H1 (cell line): ENCODE measurements around the gene NXPH4. TPM values are rescaled to one million over a fixed set of nuclear protein-coding genes. Genes with fewer than 3 reads are reported as not detected.

ENCODE experiments used
- CTCF ChIA-PET: fragments of 300-600 bp; sonication (Branson Sonifier 250); formaldehyde crosslinking; loops from one replicate; lab custom pipeline; 2021; ENCODE audit not compliant: partially characterized antibody; lab: Charles Lee
- POLR2A ChIA-PET: fragments of 300-600 bp; sonication (Branson Sonifier 250); formaldehyde crosslinking; loops from one replicate; lab custom pipeline; 2021; ENCODE audit warnings: inconsistent platforms; ENCODE audit not compliant: partially characterized antibody; lab: Charles Lee
- DNase-seq, 2 experiments: peaks; one replicate each; pipeline versions ENCODE4 v3.0.0 to v3.0.0-alpha.2; 2010 to 2022; ENCODE audit warnings: low spot score in 2 of 2, low read depth in 1 of 2, mixed read lengths in 1 of 2
- FAIRE-seq: peaks from 2 replicates; lab custom pipeline; 2011; peaks lifted over from hg19 to GRCh38; lab: Jason Lieb, UNC
- H2AFZ ChIP-seq: 2 replicates; pipeline ENCODE4 v1.8.1; 2012; ENCODE audit warnings: low read length, inconsistent platforms
- H2AK5ac ChIP-seq: 2 replicates; pipeline ENCODE4 v1.6.1; 2013; ENCODE audit warnings: low read depth, low read length
- H2BK120ac ChIP-seq: replicated peaks from 2 replicates; pipeline ENCODE3; 2013; ENCODE audit warnings: low read depth, low read length, inconsistent platforms
- H2BK12ac ChIP-seq: 2 replicates; pipeline ENCODE4 v1.6.1; 2013; ENCODE audit warnings: low read depth, low read length
- H2BK15ac ChIP-seq: 2 replicates; pipeline ENCODE4 v1.6.1; 2013; ENCODE audit warnings: low read length
- H2BK20ac ChIP-seq: 2 replicates; pipeline ENCODE4 v1.6.1; 2013; ENCODE audit warnings: low read length
- H2BK5ac ChIP-seq: 2 replicates; pipeline ENCODE4 v1.6.1; 2013; ENCODE audit warnings: low read depth, low read length
- H3K14ac ChIP-seq: 2 replicates; pipeline ENCODE4 v1.6.1; 2013; ENCODE audit warnings: inconsistent platforms; ENCODE audit not compliant: insufficient read length
- H3K18ac ChIP-seq: 2 replicates; pipeline ENCODE4 v1.6.1; 2013; ENCODE audit warnings: low read length; ENCODE audit errors: extremely low read depth
- H3K23ac ChIP-seq: 2 replicates; pipeline ENCODE4 v1.6.1; 2013; ENCODE audit warnings: inconsistent platforms; ENCODE audit not compliant: insufficient read length
- H3K23me2 ChIP-seq: 2 replicates; pipeline ENCODE4 v1.6.1; 2013; ENCODE audit warnings: low read depth, low read length
- H3K27ac ChIP-seq: 2 replicates; pipeline ENCODE4 v1.6.1; 2011; ENCODE audit warnings: low read depth, low read length, inconsistent platforms
- H3K27me3 ChIP-seq, 4 experiments: replicated peaks in 1 of 4; 1 replicate in 1 of 4; 2 replicates in 3 of 4; pipeline versions ENCODE4 v1.6.1 to v1.8.1; 2011 to 2013; ENCODE audit warnings: low read length in 3 of 4, mild to moderate bottlenecking in 3 of 4, inconsistent platforms in 2 of 4, mixed read lengths in 2 of 4, moderate library complexity in 1 of 4; ENCODE audit not compliant: control insufficient read depth in 3 of 4, insufficient read depth in 3 of 4; ENCODE audit errors: extremely low read depth in 1 of 4
- H3K36me3 ChIP-seq, 4 experiments: 2 replicates each; pipeline versions ENCODE4 v1.6.1 to v1.8.1; 2011 to 2013; ENCODE audit warnings: mild to moderate bottlenecking in 4 of 4, low read length in 3 of 4, moderate library complexity in 2 of 4, control low read depth in 1 of 4, inconsistent platforms in 1 of 4; ENCODE audit not compliant: insufficient read depth in 4 of 4, control insufficient read depth in 2 of 4
- H3K4ac ChIP-seq: replicated peaks from 2 replicates; pipeline ENCODE3; 2013; ENCODE audit warnings: low read length, low read depth, mixed read lengths, inconsistent platforms; ENCODE audit not compliant: insufficient read length
- H3K4me1 ChIP-seq, 4 experiments: replicated peaks in 1 of 4; 1 replicate in 1 of 4; 2 replicates in 3 of 4; pipeline versions ENCODE4 v1.6.1 to v1.8.1; 2011 to 2013; ENCODE audit warnings: low read length in 3 of 4, inconsistent platforms in 2 of 4, mixed read lengths in 1 of 4; ENCODE audit not compliant: insufficient read depth in 4 of 4, control insufficient read depth in 3 of 4
- H3K4me2 ChIP-seq, 2 experiments: 2 replicates each; pipeline versions ENCODE4 v1.6.1 to v1.8.1; 2011 to 2013; ENCODE audit warnings: low read depth in 2 of 2, low read length in 2 of 2, control low read depth in 1 of 2, inconsistent platforms in 1 of 2, mild to moderate bottlenecking in 1 of 2; ENCODE audit not compliant: insufficient read depth in 1 of 2
- H3K4me3 ChIP-seq, 4 experiments: fragments of 200-600, 300-600 bp in 1 of 4; sonication (generic), shearing (Covaris generic), sonication (Bioruptor Twin) in 1 of 4; 2 replicates each; pipeline versions ENCODE4 v1.5.1 to v1.8.1; 2011 to 2016; ENCODE audit warnings: low read length in 4 of 4, low read depth in 3 of 4, control low read depth in 2 of 4, inconsistent platforms in 2 of 4, mild to moderate bottlenecking in 2 of 4, mixed read lengths in 1 of 4, moderate library complexity in 1 of 4; ENCODE audit not compliant: insufficient read depth in 2 of 4; ENCODE audit errors: extremely low read depth in 1 of 4
- H3K56ac ChIP-seq: replicated peaks from 2 replicates; pipeline ENCODE3; 2013; ENCODE audit warnings: low read depth, mild to moderate bottlenecking, mixed read lengths, low read length, inconsistent platforms; ENCODE audit not compliant: insufficient read length
- H3K79me1 ChIP-seq: 2 replicates; pipeline ENCODE4 v1.6.1; 2013; ENCODE audit warnings: low read depth, low read length, control low read depth
- H3K79me2 ChIP-seq, 2 experiments: 2 replicates each; pipeline versions ENCODE4 v1.6.1 to v1.8.1; 2012 to 2013; ENCODE audit warnings: low read length in 2 of 2, mild to moderate bottlenecking in 2 of 2, inconsistent platforms in 1 of 2; ENCODE audit not compliant: insufficient read depth in 2 of 2, control insufficient read depth in 1 of 2
- H3K9ac ChIP-seq, 4 experiments: replicated peaks in 1 of 4; 1 replicate in 1 of 4; 2 replicates in 3 of 4; pipeline versions ENCODE4 v1.6.1 to v1.8.1; 2011 to 2013; ENCODE audit warnings: low read depth in 3 of 4, low read length in 3 of 4, control low read depth in 2 of 4, mild to moderate bottlenecking in 2 of 4, moderate library complexity in 2 of 4, inconsistent platforms in 1 of 4; ENCODE audit errors: extremely low read depth in 1 of 4
- H3K9me3 ChIP-seq, 2 experiments: 2 replicates each; pipeline versions ENCODE4 v1.6.1 to v1.8.1; 2012 to 2013; ENCODE audit warnings: mild to moderate bottlenecking in 2 of 2, moderate library complexity in 2 of 2, control low read depth in 1 of 2, inconsistent platforms in 1 of 2, low read depth in 1 of 2, low read length in 1 of 2, mixed read lengths in 1 of 2; ENCODE audit not compliant: insufficient read depth in 2 of 2
- H4K20me1 ChIP-seq, 2 experiments: replicated peaks in 1 of 2; 2 replicates each; pipeline versions ENCODE3 to v1.8.1; 2011 to 2013; ENCODE audit warnings: inconsistent platforms in 2 of 2, low read length in 2 of 2, mild to moderate bottlenecking in 1 of 2; ENCODE audit not compliant: insufficient read depth in 2 of 2, control insufficient read depth in 1 of 2
- H4K5ac ChIP-seq: 2 replicates; pipeline ENCODE4 v1.6.1; 2013; ENCODE audit warnings: low read length, low read depth, mixed read lengths, inconsistent platforms; ENCODE audit not compliant: insufficient read length
- H4K8ac ChIP-seq: 2 replicates; pipeline ENCODE4 v1.8.0; 2013; ENCODE audit warnings: mild to moderate bottlenecking, moderate library complexity, low read length, inconsistent platforms; ENCODE audit not compliant: insufficient read depth; ENCODE audit errors: extremely low read depth
- H4K91ac ChIP-seq: replicated peaks from 2 replicates; pipeline ENCODE3; 2013; ENCODE audit warnings: low read length, mixed read lengths, inconsistent platforms; ENCODE audit not compliant: insufficient read length
- CHD2 ChIP-seq: IDR thresholded peaks from 2 replicates; pipeline ENCODE4 v1.6.1; 2012; ENCODE audit warnings: low read length, improper control_type of control experiment
- TAF7 ChIP-seq: optimal IDR thresholded peaks from 2 replicates; pipeline ENCODE3; 2011; ENCODE audit warnings: low read depth, mild to moderate bottlenecking, inconsistent platforms, low read length, moderate library complexity, borderline replicate concordance
- WGBS, 2 experiments: shearing (Covaris generic) in 1 of 2; methylation state at CpG; one replicate each; pipeline versions ENCODE4 v1.1.6 to v1.1.7; 2013 to 2015; ENCODE audit warnings: low lambda C conversion rate in 2 of 2, mixed read lengths in 2 of 2, inconsistent platforms in 1 of 2, low coverage in 1 of 2, missing lambda C conversion rate in 1 of 2; ENCODE audit not compliant: insufficient replicate concordance in 2 of 2, insufficient coverage in 1 of 2, insufficient read length in 1 of 2; ENCODE audit errors: extremely low coverage in 1 of 2, missing lambda C conversion rate in 1 of 2; 5-methylcytosine and 5-hydroxymethylcytosine counted together
- polyA plus RNA-seq, 7 experiments: library from polyadenylated mRNA; depleted of rRNA in 3 of 7; stranded (reverse) in 5 of 7; unstranded in 2 of 7; fragments of >200 nt in 5 of 7; fragments of 200-250 nt in 2 of 7; gene quantifications; 1 replicate in 5 of 7; 2 replicates in 1 of 7; 4 replicates in 1 of 7; pipeline versions ENCODE4 v1.2.1 to v1.2.3, GENCODE V29; 2011 to 2013; ENCODE audit warnings: missing spikeins in 2 of 7, mixed read lengths in 2 of 7
- total RNA-seq: library from RNA; stranded (reverse); fragmentation: NEBNext Ultra II Directional; extraction: Animal tissue kit (Norgen Biotek cat#: 25700); gene quantifications from 2 replicates; pipeline ENCODE4 v1.2.1, GENCODE V29; 2021
- TF ChIP-seq, protein P1 (sequence below): IDR thresholded peaks from 2 replicates; pipeline ENCODE4 v1.6.1; 2012; ENCODE audit warnings: inconsistent platforms

Gene NXPH4
- total and polyA plus RNA-seq, 2 of the 8 experiments (the other 6 are each of a cell fraction or from before 2014, with no cell fraction given): 0.92 to 1.7 TPM

DNA sequence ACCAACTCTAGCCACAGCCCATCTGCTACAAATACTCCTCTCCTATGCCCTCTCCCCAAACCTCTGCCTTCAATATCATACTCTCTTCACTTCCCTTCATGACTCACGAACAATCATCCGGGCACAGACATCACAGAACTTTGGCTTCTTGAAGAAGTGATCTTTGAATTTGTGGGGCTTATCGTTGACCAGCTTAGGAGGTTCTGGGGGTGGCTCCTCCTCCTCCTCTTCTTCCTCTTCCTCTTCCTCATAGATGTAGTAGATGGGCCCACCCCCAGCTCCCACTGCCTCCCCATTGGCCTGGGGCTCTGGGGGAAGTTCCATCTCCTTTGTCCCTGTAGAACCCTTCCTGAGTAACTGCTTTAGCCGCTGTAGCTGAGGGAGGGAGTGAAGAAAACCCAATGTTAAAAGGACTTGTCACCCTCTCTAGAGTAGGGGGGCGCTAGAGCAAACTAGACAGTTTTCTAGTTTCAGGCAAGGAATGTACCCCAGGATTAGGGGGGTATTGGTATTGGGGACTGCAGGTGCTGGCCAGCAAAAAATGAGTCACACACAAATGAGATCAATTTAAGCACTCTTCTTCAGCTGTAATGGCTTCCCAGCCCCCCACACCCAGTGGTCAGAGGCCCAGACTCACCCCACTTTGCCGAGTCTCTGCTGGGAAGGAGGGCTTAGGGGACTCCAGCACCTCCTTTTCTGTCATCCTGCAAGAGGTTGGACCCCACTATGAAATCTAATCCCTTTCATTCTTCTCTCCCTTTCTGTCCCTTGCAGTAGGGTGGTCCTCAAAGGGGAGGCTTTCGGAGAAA lies 32.5 kb downstream of the NXPH4 start:
- Histone ChIP-seq H3K4me1 (peaks cover 2 to 10% (median 6%) of the 10 kb centered on the region in 4 experiments), H3K4me3 (no peak overlapping the region), H3K9ac (no peak overlapping the region), H4K8ac (no peak overlapping the region), H2BK20ac (no peak overlapping the region), H3K79me2 (no peaks in the 10 kb centered on the region), H4K5ac (no peak overlapping the region), H4K91ac (no peak overlapping the region), H3K4me2 (no peak overlapping the region), H2AK5ac (peak overlapping the region; percentile 17; the same call in 1 of the 2 replicates), H2BK15ac (peak overlapping the region; percentile 34; the same call in 1 of the 2 replicates), H3K27me3 (peaks cover 0 to 7% (median 6%) of the 10 kb centered on the region in 4 experiments; a peak in 4 of 7 replicates), H3K23me2 (peaks cover 2% of the 10 kb centered on the region; the same call in 1 of the 2 replicates), H3K36me3 (no peaks in the 10 kb centered on the region), H3K56ac (no peak overlapping the region), H2BK5ac (no peak overlapping the region), H3K18ac (0 out of 2 replicates have a peak overlapping the region, but pooled peaks have one; percentile 1), H2BK12ac (no peak overlapping the region; the same call in 1 of the 2 replicates), H2AFZ (no peak overlapping the region), H3K79me1 (no peaks in the 10 kb centered on the region), H3K4ac (no peak overlapping the region), H3K9me3 (no peaks in the 10 kb centered on the region; a peak in 1 of 4 replicates), H2BK120ac (no peak overlapping the region), H3K23ac (no peak overlapping the region), H3K14ac (no peak overlapping the region), H3K27ac (no peak overlapping the region), H4K20me1 (no peaks in the 10 kb centered on the region)
- no peak for TF ChIP-seq CHD2
- TF ChIP-seq, protein P1, sequence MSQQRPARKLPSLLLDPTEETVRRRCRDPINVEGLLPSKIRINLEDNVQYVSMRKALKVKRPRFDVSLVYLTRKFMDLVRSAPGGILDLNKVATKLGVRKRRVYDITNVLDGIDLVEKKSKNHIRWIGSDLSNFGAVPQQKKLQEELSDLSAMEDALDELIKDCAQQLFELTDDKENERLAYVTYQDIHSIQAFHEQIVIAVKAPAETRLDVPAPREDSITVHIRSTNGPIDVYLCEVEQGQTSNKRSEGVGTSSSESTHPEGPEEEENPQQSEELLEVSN: no peak
- TF ChIP-seq TAF7: no peak
- ChIA-PET CTCF (interaction anchor here (0.7 to 27.9 kb wide), 14 partner anchors 7 to 903 kb away, joined by 3 to 726 read pairs (median 16); partner anchors contain the start of genes GLI1, INHBE, NXPH4 and SHMT2), POLR2A (interaction anchor here (0.8 to 23.7 kb wide), 5 partner anchors 8 to 271 kb away, joined by 3 to 852 read pairs (median 3); partner anchors contain the start of genes DDIT3, INHBE and SHMT2)
- FAIRE-seq: no peak
- WGBS, 2 experiments: 90% methylated on average over 7 of the region's 7 CpGs; no CpG with 5 or more reads in 1 of the 2 experiments
- no peak for DNase-seq
